ENCODE results near the gene PPIL3.
"Not testable (repeated sequence)": the region's sequence is repeated elsewhere in the genome, so short reads cannot be mapped to it uniquely, and the experiment has no call there.

Gene PPIL3

DNA sequence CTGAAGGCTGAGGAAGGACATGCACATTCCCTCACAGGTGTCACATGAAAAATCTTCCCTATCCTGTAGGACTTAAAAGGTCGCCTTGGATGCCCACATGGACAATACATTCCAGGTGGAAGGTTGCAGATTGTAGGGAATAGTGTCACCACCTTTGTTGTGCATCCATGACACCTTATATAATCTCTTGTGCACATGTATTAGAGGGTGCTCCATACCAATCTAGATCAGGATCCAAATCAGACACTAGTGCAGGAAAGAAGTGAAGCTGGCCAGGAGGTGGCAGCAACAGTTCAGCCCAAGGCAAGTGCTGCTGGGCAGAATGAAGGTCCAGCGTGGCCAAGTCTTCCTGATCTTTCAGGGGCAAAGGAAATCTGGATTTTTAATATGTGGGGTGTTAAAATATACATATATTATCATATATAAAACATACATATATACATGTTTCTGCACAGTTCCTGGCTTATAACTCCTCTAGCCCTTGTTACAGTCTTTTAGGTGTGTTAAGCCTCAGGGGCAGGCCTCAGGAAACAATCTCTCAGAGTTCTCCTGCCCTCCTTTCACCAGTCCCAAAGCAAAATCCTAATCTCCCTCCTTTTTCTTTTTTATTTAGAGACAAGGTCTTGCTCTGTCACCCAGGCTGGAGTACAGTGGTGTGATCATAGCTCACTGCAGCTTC, 16.9 kb upstream of the PPIL3 start:
- Histone ChIP-seq H3K4me3 (ENCODE audit: insufficient read depth, low read length, poor library complexity, severe bottlenecking) (no peak overlapping the region), H4K20me1 (ENCODE audit: low read depth, low read length) (no peaks in the 10 kb centered on the region), H3K9ac (ENCODE audit: low read length) (no peak overlapping the region), H3K9me2 (replicated peaks; ENCODE audit: insufficient read depth, low read length) (no peaks in the 10 kb centered on the region), H3K27me3 (ENCODE audit: low read length) (no peaks in the 10 kb centered on the region), H3K79me2 (ENCODE audit: insufficient read depth, low read length) (no peaks in the 10 kb centered on the region), H3K4me2 (ENCODE audit: low read depth, low read length, poor library complexity, severe bottlenecking) (no peak overlapping the region), H3K27ac (ENCODE audit: low read depth, low read length) (no peak overlapping the region), H2AFZ (ENCODE audit: low read depth, low read length, severe bottlenecking) (no peak overlapping the region), H3K36me3 (ENCODE audit: low read length) (peaks cover 34% of the 10 kb centered on the region), H3F3A (ENCODE audit: insufficient read depth) (peaks cover 21% of the 10 kb centered on the region), H3K9me3 (ENCODE audit: insufficient read depth, low read length) (no peaks in the 10 kb centered on the region)
- TF ChIP-seq EZH2phosphoT487 (conservative IDR thresholded peaks at IDR 0.05; ENCODE audit: low read length) = no peak
- TF ChIP-seq, protein P1, sequence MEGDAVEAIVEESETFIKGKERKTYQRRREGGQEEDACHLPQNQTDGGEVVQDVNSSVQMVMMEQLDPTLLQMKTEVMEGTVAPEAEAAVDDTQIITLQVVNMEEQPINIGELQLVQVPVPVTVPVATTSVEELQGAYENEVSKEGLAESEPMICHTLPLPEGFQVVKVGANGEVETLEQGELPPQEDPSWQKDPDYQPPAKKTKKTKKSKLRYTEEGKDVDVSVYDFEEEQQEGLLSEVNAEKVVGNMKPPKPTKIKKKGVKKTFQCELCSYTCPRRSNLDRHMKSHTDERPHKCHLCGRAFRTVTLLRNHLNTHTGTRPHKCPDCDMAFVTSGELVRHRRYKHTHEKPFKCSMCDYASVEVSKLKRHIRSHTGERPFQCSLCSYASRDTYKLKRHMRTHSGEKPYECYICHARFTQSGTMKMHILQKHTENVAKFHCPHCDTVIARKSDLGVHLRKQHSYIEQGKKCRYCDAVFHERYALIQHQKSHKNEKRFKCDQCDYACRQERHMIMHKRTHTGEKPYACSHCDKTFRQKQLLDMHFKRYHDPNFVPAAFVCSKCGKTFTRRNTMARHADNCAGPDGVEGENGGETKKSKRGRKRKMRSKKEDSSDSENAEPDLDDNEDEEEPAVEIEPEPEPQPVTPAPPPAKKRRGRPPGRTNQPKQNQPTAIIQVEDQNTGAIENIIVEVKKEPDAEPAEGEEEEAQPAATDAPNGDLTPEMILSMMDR (IDR thresholded peaks at IDR 0.05; ENCODE audit: insufficient read depth, low read length, poor library complexity, severe bottlenecking) = peak; percentile 71

DNA sequence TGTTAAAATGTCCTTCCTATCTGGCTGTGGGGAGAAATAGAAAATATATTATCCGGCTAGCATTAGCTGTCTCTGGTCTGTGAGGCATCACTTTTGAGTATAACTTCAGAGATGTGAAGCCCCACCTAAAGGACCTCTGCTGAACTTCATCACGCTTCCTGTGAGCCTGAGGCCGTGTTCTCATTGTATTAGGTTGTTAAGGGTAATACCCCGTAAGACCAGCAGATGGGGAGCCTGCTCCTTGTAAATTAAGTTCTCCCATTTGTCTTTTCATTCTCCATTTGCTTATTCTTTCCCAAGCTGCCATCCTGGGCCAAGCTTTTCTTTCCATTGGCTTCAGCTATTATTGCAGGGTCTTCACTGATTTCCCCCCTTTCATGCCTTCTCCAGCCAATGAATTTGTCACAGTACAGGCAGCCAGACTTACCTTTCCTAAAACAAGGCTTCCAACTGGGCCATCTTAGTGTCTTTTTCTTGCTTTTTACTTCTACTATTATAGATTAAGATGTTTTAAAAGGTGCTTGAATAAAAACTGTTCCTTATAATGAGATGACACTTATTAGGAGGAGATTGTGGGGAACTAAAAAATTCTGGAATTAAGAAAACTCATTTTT, 12.7 kb upstream of the PPIL3 start:
- Histone ChIP-seq H3K9me2 (replicated peaks; ENCODE audit: insufficient read depth, low read length) (no peaks in the 10 kb centered on the region), H2AFZ (ENCODE audit: low read depth, low read length, severe bottlenecking) (no peak overlapping the region), H3K36me3 (ENCODE audit: low read length) (peaks cover 30% of the 10 kb centered on the region; the same call in 1 of the 2 replicates), H3F3A (ENCODE audit: insufficient read depth) (peaks cover 15% of the 10 kb centered on the region), H3K4me3 (ENCODE audit: insufficient read depth, low read length, poor library complexity, severe bottlenecking) (no peak overlapping the region), H3K27me3 (ENCODE audit: low read length) (no peaks in the 10 kb centered on the region), H3K9me3 (ENCODE audit: insufficient read depth, low read length) (no peaks in the 10 kb centered on the region), H3K4me2 (ENCODE audit: low read depth, low read length, poor library complexity, severe bottlenecking) (no peak overlapping the region), H4K20me1 (ENCODE audit: low read depth, low read length) (no peaks in the 10 kb centered on the region), H3K9ac (ENCODE audit: low read length) (no peak overlapping the region), H3K27ac (ENCODE audit: low read depth, low read length) (no peak overlapping the region), H3K79me2 (ENCODE audit: insufficient read depth, low read length) (no peaks in the 10 kb centered on the region)
- TF ChIP-seq, protein P1 (IDR thresholded peaks at IDR 0.05; ENCODE audit: insufficient read depth, low read length, poor library complexity, severe bottlenecking) = peak; percentile 74
- TF ChIP-seq EZH2phosphoT487 (conservative IDR thresholded peaks at IDR 0.05; ENCODE audit: low read length) = no peak

DNA sequence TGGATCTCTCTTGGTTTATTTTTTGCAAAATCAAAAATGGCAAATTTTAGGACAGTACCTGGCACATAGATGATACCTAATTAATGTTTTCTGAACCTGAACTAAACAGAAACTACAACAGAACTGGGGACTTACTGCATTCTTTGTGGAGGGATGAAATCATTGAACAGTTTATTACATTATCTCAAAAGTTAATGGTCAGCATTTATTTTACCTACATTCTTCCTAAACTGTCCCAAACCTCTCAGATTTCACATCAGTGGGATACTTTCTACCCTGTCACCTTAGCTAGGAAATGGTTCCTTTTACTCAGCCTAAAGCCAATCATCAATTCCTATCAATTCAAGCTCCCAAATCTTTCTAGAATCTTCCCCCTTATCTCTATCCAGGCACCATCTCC, 10.6 kb upstream of the PPIL3 start:
- no peak overlapping the region for H3K9ac ChIP-seq (ENCODE audit: low read length)
- peaks cover 29% of the 10 kb centered on the region; the same call in 1 of the 2 replicates for H3K36me3 ChIP-seq (ENCODE audit: low read length)
- no peak overlapping the region for H3K27ac ChIP-seq (ENCODE audit: low read depth, low read length)

DNA sequence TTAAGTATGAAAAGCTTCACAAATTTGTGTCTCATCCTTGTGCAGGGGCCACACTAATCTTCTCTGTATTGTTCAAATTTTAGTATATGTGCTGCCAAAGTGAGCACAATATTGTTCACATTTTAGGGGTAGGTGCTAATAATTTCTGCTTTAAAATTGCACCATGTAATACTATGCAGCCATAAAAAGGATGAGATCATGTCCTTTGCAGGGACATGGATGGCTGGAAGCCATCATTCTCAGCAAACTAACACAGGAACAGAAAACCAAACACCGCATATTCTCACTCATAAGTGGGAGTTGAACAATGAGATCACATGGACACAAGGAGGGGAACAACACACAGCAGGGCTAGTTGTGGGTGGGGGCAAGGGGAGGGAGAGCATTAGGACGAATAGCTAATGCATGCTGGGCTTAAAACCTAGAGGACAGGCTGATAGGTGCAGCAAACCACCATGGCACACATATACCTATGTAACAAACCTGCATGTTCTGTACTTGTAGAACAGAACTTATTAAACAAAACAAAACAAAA, 7.1 kb downstream of the PPIL3 start:
- H3K4me3 ChIP-seq (ENCODE audit: insufficient read depth, low read length, poor library complexity, severe bottlenecking); H3K27ac ChIP-seq (ENCODE audit: low read depth, low read length): not testable (repeated sequence)
- peaks cover 31% of the 10 kb centered on the region; the same call in 1 of the 2 replicates for H3K36me3 ChIP-seq (ENCODE audit: low read length)

More for the DNA sequence above, 10.6 kb upstream of the PPIL3 start:
- H3K9me3 ChIP-seq (ENCODE audit: insufficient read depth, low read length) = no peaks in the 10 kb centered on the region
- no peaks in the 10 kb centered on the region for H3K9me2 ChIP-seq (replicated peaks; ENCODE audit: insufficient read depth, low read length)
- H3F3A ChIP-seq (ENCODE audit: insufficient read depth) = peaks cover 12% of the 10 kb centered on the region
- no peak overlapping the region for H3K4me3 ChIP-seq (ENCODE audit: insufficient read depth, low read length, poor library complexity, severe bottlenecking)
- TF ChIP-seq EZH2phosphoT487 (conservative IDR thresholded peaks at IDR 0.05; ENCODE audit: low read length) = no peak
- TF ChIP-seq, protein P1 (IDR thresholded peaks at IDR 0.05; ENCODE audit: insufficient read depth, low read length, poor library complexity, severe bottlenecking) = no peak
- no peaks in the 10 kb centered on the region for H3K27me3 ChIP-seq (ENCODE audit: low read length)
- H3K4me2 ChIP-seq (ENCODE audit: low read depth, low read length, poor library complexity, severe bottlenecking) = no peak overlapping the region
- no peaks in the 10 kb centered on the region for H4K20me1 ChIP-seq (ENCODE audit: low read depth, low read length)
- no peak overlapping the region for H2AFZ ChIP-seq (ENCODE audit: low read depth, low read length, severe bottlenecking)
- no peaks in the 10 kb centered on the region for H3K79me2 ChIP-seq (ENCODE audit: insufficient read depth, low read length)

More for the DNA sequence above, 7.1 kb downstream of the PPIL3 start:
- H3K9me3 ChIP-seq (ENCODE audit: insufficient read depth, low read length); H3K79me2 ChIP-seq (ENCODE audit: insufficient read depth, low read length); H3K27me3 ChIP-seq (ENCODE audit: low read length); H2AFZ ChIP-seq (ENCODE audit: low read depth, low read length, severe bottlenecking); H4K20me1 ChIP-seq (ENCODE audit: low read depth, low read length); H3K9me2 ChIP-seq (replicated peaks; ENCODE audit: insufficient read depth, low read length); H3K4me2 ChIP-seq (ENCODE audit: low read depth, low read length, poor library complexity, severe bottlenecking); H3K9ac ChIP-seq (ENCODE audit: low read length); H3F3A ChIP-seq (ENCODE audit: insufficient read depth): not testable (repeated sequence)
